Aorta (tissue), 5 donors: ENCODE measurements around the gene WWOX. TPM values are rescaled to one million over a fixed set of nuclear protein-coding genes. Genes with fewer than 3 reads are reported as not detected.

Source experiments
- ATAC-seq: fragments of 200-7000 bp; cut with Tn5 transposase; one replicate; pipeline ENCODE4 v1.9.1; 2022; ENCODE audit warnings: moderate library complexity; ENCODE audit not compliant: low FRiP score
- DNase-seq, 2 donors: peaks; one replicate each; pipeline ENCODE4 v3.0.0-alpha.2; 2020
- H3K27ac ChIP-seq, 2 donors: one replicate each; pipeline ENCODE4 v1.5.1; 2013; ENCODE audit warnings: low read length in 2 of 2, mild to moderate bottlenecking in 2 of 2, moderate library complexity in 2 of 2, control low read depth in 1 of 2, inconsistent platforms in 1 of 2, low read depth in 1 of 2
- H3K27me3 ChIP-seq, 2 donors: one replicate each; pipeline ENCODE4 v1.6.1; 2013; ENCODE audit warnings: control low read depth in 1 of 2, low read length in 1 of 2, mild to moderate bottlenecking in 1 of 2, moderate library complexity in 1 of 2; ENCODE audit not compliant: insufficient read depth in 2 of 2, control insufficient read depth in 1 of 2
- H3K36me3 ChIP-seq, 2 donors: one replicate each; pipeline ENCODE4 v1.6.1; 2013; ENCODE audit warnings: control low read depth in 1 of 2, low read length in 1 of 2, mild to moderate bottlenecking in 1 of 2; ENCODE audit not compliant: insufficient read depth in 2 of 2, control insufficient read depth in 1 of 2
- H3K4me1 ChIP-seq, 2 donors: one replicate each; pipeline ENCODE4 v1.6.1; 2013; ENCODE audit warnings: low read length in 2 of 2, control low read depth in 1 of 2, mild to moderate bottlenecking in 1 of 2, moderate library complexity in 1 of 2; ENCODE audit not compliant: insufficient read depth in 2 of 2, control insufficient read depth in 1 of 2
- H3K4me3 ChIP-seq, 2 donors: one replicate each; pipeline ENCODE4 v1.5.1; 2013; ENCODE audit warnings: low read length in 2 of 2, control low read depth in 1 of 2, mild to moderate bottlenecking in 1 of 2
- H3K9me3 ChIP-seq: one replicate; pipeline ENCODE4 v1.6.1; 2013; ENCODE audit warnings: mild to moderate bottlenecking, low read length; ENCODE audit not compliant: control insufficient read depth
- WGBS, 2 donors: extraction: QIAGEN DNeasy Blood & Tissue Kit; methylation state at CpG; one replicate each; pipeline ENCODE4 v1.1.7; 2013; 5-methylcytosine and 5-hydroxymethylcytosine counted together
- intact Hi-C, 2 donors: fragments of 100-400 bp; cut with DNase I; formaldehyde crosslinking; loops; one replicate each; pipeline versions ENCODE4 v1.14.2 to v1.15.0; 2022
- polyA plus RNA-seq, 2 donors: library from polyadenylated mRNA; stranded (reverse); fragments of 200-250 nt; gene quantifications; one replicate each; pipeline ENCODE4 v1.2.3, GENCODE V29; 2013
- total RNA-seq, 2 donors: library from RNA; stranded (reverse); fragmentation: NEBNext Ultra II Directional; extraction: Animal tissue kit (Norgen Biotek cat#: 25700); gene quantifications; one replicate each; pipeline ENCODE4 v1.2.1, GENCODE V29; 2021
- donor health status: healthy with polysubstance abuse.
- donor health status: Bipolar disorder and iron deficiency.
- donor health status: DM: no; HTN: no; CAD: no.
- donor health status: DM: no; HTN: no; CAD: no.
- donor health status: DM: yes; HTN: yes; CAD: no.

The WWOX gene
- total and polyA plus RNA-seq, 4 donors, result 11.2 to 30.9 (median 14.6) TPM

DNA sequence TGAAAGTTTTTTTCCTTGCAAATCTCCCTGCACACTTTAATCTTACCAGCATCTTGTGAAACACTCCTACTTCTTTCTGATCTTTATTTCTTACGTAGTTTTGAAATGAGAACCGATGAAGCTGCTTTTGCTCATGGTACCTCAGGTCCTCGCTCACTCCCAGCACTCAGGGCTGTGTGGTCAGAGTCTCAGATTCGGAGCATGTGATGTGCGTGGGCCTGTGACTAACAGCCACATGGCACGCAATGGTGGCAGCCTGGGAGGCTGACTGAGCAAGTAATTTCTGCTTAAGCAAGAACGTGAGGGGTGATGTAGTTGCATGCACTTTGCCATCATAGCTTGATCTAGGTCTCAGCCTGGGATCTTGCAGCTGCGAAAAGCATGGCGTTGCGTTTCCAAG lies 876.8 kb downstream of the WWOX start:
- DNase-seq (no peak), ATAC-seq (no peak)
- no peaks in the 10 kb centered on the region for H3K9me3 ChIP-seq
- intact Hi-C loops, result no loop called here
- H3K4me1 ChIP-seq, result no peaks in the 10 kb centered on the region
- 95% methylated on average over 10 of the region's 10 CpGs for WGBS, 2 donors
- H3K4me3 ChIP-seq, result no peak overlapping the region
- no peak overlapping the region for H3K27ac ChIP-seq
- no peaks in the 10 kb centered on the region for H3K36me3 ChIP-seq
- no peaks in the 10 kb centered on the region for H3K27me3 ChIP-seq

DNA sequence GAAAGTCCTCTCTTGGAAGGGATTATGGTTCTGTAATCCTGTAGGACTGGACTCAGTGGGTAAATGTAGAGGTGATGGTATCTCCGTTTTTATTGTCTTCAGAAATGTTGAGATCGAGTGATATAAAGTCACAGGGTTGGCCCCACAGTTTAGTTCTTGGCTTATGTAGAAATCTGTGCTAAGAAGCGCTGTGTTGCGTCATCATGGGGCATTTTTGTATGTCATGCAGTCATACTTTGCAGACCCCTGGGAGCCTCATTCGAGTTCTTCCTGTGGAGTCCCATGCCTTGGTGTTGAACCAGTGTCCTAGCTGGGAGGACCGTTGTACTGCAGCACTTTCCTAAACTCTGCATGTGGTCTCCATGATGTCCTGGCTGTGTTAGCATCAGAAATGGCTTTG lies 881.4 kb downstream of the WWOX start:
- no peak for ATAC-seq
- DNase-seq, result no peak
- intact Hi-C loops, result no loop called here
- no peak overlapping the region for H3K27ac ChIP-seq
- H3K4me3 ChIP-seq, result no peak overlapping the region
- H3K9me3 ChIP-seq, result peaks cover 2% of the 10 kb centered on the region
- no peaks in the 10 kb centered on the region for H3K27me3 ChIP-seq
- no peaks in the 10 kb centered on the region for H3K4me1 ChIP-seq
- H3K36me3 ChIP-seq, result peaks cover 0 to 3% of the 10 kb centered on the region in 2 donors
- 87 to 88% methylated on average over 6 of the region's 6 CpGs for WGBS, 2 donors

DNA sequence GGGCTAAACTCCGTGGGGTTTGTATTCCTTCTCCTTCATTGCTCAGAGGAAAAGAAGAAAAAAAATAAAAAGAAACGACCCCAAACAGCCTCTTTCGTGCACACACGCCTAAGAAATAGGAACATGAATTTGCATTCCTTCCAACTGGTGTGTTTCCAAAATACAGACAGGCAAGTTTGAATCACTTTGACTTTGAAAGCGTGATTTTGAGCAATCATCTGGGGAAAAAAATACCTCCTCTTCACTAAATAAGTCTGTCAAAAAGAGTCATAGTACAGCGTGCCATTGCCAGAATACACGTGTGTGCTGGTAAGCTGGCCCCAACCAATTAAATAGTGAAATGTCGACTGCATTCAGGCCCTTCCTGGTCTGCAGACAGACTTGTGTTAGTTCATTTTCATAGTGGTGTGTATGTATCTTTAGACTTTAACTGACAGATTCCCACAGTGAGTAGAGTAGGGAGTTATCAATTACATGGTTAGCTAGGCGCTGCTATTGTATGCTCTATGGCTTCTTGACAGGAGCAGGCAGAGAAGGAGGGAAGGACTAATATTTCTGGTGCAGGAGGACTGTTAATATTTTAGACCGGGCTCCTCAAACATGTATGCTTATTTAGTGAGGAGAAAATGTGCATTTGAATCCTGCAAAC lies 882.8 kb downstream of the WWOX start:
- WGBS, 2 donors, result 24 to 30% methylated on average over 10 of the region's 10 CpGs
- DNase-seq (no peak), ATAC-seq (no peak)
- peaks cover 2% of the 10 kb centered on the region for H3K9me3 ChIP-seq
- intact Hi-C loops, result no loop called here
- H3K4me3 ChIP-seq, result no peak overlapping the region
- no peaks in the 10 kb centered on the region for H3K4me1 ChIP-seq
- no peak overlapping the region for H3K27ac ChIP-seq
- H3K27me3 ChIP-seq, result no peaks in the 10 kb centered on the region
- peaks cover 0 to 3% of the 10 kb centered on the region in 2 donors for H3K36me3 ChIP-seq

DNA sequence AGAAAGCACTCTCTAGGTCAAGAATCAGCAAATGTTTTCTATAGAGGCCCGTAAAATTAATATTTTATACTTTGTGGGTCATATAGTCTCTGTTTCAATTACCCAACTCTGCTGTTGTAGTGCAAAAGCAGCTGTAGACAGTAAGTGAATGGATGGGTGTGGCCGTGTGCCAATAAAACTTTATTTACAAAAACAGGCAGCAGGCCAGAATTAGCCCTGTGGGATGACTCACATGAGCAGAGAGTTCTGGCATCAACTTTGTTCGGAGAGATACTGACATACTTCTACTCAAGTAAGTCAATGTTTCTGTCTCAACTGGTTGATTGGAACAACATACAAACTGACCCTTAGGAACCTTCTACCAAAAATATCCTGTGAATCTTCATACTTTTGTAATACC lies 884.9 kb downstream of the WWOX start:
- DNase-seq (no peak), ATAC-seq (no peak)
- no peak overlapping the region for H3K4me3 ChIP-seq
- peaks cover 2% of the 10 kb centered on the region for H3K9me3 ChIP-seq
- peaks cover 0 to 3% of the 10 kb centered on the region in 2 donors for H3K36me3 ChIP-seq
- no peak overlapping the region for H3K27ac ChIP-seq
- no peaks in the 10 kb centered on the region for H3K4me1 ChIP-seq
- 75 to 82% methylated on average over 3 of the region's 3 CpGs for WGBS, 2 donors
- no peaks in the 10 kb centered on the region for H3K27me3 ChIP-seq
- intact Hi-C loops, result no loop called here

DNA sequence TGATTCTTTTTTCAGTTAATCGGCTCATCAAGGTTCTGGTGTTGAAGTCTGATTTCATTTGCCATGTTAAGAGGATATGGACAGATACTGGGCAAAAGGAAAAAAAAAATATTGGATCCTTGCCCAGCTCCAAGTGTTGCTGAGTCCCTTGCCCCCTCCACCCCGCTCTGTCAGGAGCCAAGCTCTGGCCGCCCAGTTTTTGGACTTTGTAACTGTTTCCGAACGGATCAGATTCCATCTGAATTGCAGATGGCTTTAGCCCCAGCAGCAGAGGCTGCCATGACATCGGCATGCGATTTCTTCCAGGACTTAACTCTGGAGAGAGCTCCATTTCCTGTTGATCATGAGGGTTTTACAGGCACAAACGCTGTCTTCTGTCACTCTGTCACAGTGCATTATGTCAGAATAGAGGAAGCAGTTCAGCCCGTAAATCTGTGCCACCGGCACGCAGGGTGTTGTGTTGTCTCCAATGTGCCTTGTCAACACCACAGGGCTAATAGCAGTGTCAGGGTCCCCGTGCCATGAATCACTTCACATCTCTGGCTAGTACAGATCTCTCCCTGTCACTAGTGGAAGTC lies 885.5 kb downstream of the WWOX start:
- Histone ChIP-seq H3K27me3 (no peaks in the 10 kb centered on the region), H3K4me3 (no peak overlapping the region), H3K4me1 (no peaks in the 10 kb centered on the region), H3K27ac (no peak overlapping the region), H3K9me3 (peaks cover 2% of the 10 kb centered on the region), H3K36me3 (peaks cover 0 to 3% of the 10 kb centered on the region in 2 donors)
- 22 to 24% methylated on average over 12 of the region's 12 CpGs for WGBS, 2 donors
- DNase-seq (no peak), ATAC-seq (no peak)
- intact Hi-C loops, result no loop called here

DNA sequence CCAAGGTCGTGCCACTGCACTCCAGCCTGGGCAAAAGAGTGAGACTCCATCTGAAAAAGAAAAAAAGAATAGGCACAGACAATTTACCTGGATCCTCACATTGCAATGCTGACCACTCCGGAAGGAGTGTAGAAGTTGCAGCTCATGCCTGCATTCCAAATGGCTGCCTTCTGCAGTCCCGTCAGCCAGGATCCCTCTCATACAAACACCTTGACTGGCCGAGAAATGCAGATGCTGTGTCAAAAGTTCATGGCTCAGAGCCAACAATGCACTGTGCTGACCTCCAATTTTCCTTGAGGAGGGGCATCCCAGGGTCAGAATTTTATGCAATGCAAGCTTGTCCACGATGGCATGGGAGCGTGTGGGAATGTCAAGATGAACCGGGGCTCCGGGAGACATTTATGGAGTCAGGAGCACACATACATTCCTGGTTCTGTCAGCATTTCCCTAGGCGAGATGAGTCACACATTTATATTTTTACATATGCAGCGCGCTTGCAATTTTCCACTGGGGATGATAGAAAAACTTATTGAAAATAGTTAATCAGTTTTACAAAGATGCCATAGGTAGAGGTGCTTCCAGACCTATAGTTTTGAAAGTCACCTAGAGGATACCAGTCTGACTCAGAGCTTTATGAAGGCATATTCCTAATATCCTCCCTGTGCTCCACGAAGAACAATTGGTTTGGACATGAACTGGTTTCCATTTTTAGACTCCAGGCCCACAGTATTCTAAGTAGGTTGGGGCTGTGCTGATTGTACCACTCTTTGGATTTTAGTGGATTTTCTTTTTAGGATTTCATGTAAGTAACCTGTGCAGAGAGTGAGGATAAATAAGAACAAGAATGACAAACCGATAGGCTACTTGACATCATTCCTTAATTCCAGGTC lies 886.5 kb downstream of the WWOX start:
- H3K27me3 ChIP-seq, result no peaks in the 10 kb centered on the region
- intact Hi-C loops, result no loop called here
- 50 to 59% methylated on average over 13 of the region's 13 CpGs for WGBS, 2 donors
- H3K27ac ChIP-seq, result no peak overlapping the region
- H3K4me1 ChIP-seq, result no peaks in the 10 kb centered on the region
- H3K36me3 ChIP-seq, result peaks cover 0 to 3% of the 10 kb centered on the region in 2 donors
- ATAC-seq, result no peak
- DNase-seq, result no peak
- peaks cover 2% of the 10 kb centered on the region for H3K9me3 ChIP-seq
- no peak overlapping the region for H3K4me3 ChIP-seq

DNA sequence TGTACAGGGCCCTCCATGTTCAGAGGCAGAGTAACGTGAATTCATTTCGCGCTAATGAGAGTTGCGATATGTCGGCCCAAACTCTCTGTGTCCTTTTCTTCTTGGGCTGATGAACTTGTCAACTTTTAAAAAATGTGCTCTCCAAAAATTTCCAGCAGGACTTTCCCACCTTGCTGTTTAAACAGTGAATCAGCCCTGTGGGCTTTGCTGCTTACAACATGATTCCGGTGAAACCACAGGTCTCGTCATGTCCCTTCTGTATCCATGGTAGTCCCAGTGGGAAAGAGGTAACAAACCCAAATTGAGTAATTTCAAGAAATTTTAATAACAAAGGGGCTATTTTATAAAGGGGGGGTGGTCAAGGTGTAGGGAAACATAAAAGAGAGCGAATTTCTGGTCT lies 888.2 kb downstream of the WWOX start:
- Histone ChIP-seq H3K9me3 (peaks cover 2% of the 10 kb centered on the region), H3K36me3 (peaks cover 0 to 3% of the 10 kb centered on the region in 2 donors), H3K4me1 (no peaks in the 10 kb centered on the region), H3K4me3 (no peak overlapping the region), H3K27me3 (no peaks in the 10 kb centered on the region), H3K27ac (no peak overlapping the region)
- no peak for DNase-seq
- ATAC-seq, result no peak
- intact Hi-C loops, result no loop called here
- 83 to 84% methylated on average over 8 of the region's 8 CpGs for WGBS, 2 donors

DNA sequence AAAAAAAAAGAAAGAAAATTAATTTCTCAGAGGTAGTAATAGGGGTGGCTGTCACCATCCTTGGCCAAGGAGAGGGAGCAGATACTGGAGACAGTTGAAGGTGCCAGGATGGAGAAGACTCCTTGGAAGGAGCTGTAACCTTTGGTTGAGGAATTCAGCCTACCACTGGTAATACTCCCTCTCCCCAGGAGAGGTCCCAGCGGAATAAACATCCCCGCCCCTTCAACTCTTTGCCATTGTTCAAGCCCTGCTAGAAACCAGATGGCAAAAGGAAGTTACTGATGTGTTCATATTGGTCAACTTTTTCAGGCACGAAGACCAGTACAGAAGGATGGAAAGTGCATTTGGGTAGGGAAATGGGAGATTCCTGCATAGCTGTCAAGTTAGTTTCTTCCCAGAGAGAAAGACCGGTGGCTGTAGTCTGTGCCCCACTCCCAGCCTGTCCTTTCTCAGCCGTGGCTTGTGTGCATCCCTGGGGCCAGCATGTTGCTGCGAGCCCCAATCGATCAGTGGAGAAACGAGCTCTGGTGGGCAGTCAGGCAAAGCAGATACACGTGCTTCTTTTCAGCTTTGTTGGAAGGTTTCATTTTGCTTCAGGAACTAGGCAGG lies 889.0 kb downstream of the WWOX start:
- H3K4me3 ChIP-seq, result no peak overlapping the region
- H3K27ac ChIP-seq, result no peak overlapping the region
- H3K27me3 ChIP-seq, result no peaks in the 10 kb centered on the region
- DNase-seq (no peak), ATAC-seq (no peak)
- no peaks in the 10 kb centered on the region for H3K4me1 ChIP-seq
- H3K9me3 ChIP-seq, result peaks cover under 1% of the 10 kb centered on the region
- no peaks in the 10 kb centered on the region for H3K36me3 ChIP-seq
- WGBS, 2 donors, result 71 to 80% methylated on average over 9 of the region's 9 CpGs
- intact Hi-C loops, result no loop called here
